ENCODE results near the gene PHACTR1. TPM values are rescaled to one million over a fixed set of nuclear protein-coding genes. Genes with fewer than 3 reads are reported as not detected.
"Not testable (repeated sequence)": the region's sequence is repeated elsewhere in the genome, so short reads cannot be mapped to it uniquely, and the experiment has no call there.

Gene PHACTR1
- total RNA-seq, 1 donor from 2014 or later = 3.9 TPM

- no peak for DNase-seq (ENCODE audit: low read depth)
Observed at GRCh38 chr6:13103169-13103568, 386.6 kb downstream of the PHACTR1 start.

- DNase-seq (ENCODE audit: low read depth) = no peak
Observed at GRCh38 chr6:13105139-13105538, 388.6 kb downstream of the PHACTR1 start.

DNA sequence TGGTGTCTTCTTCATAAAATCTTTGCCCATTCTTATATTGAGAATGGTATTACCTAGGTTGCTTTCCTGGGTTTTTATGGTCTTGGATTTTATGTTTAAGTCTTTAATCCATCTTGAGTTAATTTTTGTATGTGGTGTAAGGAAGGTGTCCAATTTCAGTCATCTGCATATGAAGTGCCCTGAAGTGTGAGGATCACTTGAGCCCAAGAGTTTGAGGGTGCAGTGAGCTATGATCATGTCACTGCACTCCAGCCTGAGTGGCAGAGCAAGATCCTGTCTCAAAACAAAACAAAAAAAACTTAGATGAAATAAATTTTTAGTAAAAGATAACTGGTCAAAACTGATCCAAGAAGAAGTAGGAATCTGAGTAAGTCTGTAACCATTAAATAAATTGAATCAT lies 396.4 kb downstream of the PHACTR1 start:
- DNase-seq (ENCODE audit: low read depth) = no peak

DNA sequence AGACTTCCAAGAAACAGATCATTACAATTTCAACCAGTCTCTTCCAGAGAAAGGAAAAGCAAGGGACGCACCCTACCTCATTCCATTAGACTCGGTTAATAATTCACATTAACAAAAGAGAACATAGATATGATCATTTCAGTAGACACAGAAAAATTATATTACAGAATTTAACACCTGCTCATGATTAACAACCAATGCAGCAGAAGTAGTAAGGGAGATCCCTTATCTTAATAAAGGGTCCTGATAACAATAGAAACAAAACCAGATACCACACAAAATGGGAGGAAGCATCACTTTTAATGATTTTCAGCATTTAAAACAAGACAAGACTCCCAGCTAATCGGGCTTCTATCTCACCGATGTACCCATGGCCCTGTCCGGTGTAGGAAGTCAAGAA lies 396.8 kb downstream of the PHACTR1 start:
- DNase-seq (ENCODE audit: low read depth) = no peak

DNA sequence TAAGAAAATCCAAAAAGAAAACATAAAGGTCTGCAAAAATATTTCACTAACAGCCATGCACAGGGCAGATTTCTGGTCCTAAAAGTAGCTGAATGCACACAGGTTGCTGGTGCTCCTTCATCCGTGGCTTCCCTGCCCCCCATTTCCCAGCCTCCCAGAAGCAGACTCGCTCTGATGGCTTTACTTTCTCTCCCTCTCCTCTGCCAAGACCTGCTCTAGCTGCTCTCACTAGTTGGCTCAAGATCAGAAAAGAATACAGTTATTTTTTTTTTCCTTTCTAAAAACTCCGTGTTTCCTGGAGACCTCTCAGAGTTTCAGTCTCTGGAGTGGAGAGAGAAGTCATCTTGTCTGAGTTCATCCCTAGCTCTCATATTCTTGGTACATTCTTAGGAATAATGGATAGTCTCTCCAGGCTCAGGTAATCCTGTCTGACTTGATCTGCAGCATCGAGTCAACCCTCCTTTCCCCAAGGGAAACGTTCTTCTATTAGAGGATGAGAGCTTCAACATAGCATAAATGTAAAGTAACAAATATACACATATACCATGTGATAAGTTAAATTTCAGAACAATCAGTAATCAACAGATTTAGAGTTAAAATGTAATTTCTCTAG lies 397.5 kb downstream of the PHACTR1 start:
- peak; percentile 71 for DNase-seq (ENCODE audit: low read depth)

- DNase-seq (ENCODE audit: low read depth) = no peak
Observed at GRCh38 chr6:13116155-13116554, 399.6 kb downstream of the PHACTR1 start.

DNA sequence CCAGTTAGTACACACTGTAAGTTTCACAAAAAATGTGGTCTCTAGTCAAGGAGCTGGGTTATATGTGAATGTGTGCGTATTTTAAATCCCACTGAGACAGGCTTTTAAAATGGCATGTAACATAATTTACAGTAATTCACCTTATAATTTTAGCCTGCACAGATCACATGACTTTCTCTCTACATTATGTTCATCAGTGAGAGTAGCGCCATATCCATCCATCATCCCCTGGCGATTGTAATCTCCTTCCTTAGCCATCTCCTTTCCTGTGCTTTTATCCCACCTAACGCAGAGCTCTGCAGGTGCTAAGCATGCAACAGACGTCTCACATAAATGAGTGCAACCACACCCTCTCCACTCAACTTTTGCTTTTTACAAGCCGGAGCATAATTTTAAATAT lies 401.0 kb downstream of the PHACTR1 start:
- DNase-seq (ENCODE audit: low read depth) = no peak

DNA sequence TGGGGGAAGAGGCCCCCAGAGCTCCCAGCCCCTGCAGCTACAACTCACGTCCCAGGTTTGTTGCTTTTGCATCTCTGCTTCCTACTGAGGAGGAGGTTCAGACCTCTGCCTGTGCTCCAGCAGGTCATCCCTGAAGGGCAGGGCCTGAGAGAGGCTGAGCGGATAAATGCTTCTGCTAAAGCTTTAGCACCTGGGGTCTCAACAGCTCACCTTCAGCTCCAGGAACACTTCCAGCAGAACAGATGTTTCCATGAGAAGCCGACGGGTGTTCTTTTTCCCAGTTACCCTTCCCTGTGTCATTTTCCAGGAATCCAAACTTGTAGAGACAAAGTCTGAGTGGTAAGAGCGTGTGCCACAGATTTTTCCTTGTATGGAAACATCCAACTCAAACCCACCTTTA lies 403.0 kb downstream of the PHACTR1 start:
- DNase-seq (ENCODE audit: low read depth) = no peak

DNA sequence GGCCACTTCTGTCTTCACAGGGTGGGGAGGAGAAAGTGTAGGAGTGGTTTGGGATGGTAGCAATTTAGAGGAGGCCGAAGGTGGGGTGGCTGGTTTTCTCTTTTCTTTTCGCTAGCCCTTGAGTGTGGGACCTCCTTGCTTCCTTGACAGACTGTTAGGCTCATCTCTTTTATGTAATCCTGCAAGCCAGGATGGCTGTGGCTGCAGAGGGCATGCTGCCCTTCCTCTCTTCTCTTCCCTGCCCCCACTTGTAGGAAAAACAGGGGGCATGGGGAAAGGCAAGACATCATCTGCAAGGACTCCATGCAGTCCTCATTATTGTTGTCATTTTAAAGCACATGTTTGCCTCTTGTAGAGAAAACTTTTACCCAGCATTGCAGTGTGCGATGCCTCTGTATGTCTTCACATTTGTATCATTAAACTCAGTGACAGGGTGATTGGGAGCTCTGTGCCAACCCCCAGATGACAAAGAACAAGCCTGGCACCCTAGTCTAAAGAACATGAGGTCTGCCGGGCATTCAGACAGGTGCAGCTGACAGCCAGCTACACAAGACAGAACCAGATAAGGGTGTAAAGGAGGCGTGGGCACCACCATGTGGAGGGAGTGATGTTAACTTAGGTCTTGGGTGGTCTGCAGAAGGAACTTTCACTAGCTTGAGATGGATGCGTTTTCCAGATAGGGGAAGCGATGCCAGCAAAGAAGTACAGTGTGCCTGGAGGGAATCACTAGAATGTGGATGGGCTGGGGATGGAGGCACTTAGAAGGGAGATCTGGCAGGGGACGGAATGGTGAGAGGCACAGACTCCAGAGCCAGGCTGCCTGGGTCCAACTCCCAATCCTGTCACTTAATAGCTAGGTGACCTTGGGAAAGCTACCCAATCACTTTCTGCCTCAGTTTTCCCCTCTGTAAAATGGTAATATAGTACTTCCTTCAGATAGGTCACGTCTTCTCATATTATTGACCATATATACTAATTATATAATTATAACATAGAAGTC lies 404.2 kb downstream of the PHACTR1 start:
- DNase-seq (ENCODE audit: low read depth) = no peak

DNA sequence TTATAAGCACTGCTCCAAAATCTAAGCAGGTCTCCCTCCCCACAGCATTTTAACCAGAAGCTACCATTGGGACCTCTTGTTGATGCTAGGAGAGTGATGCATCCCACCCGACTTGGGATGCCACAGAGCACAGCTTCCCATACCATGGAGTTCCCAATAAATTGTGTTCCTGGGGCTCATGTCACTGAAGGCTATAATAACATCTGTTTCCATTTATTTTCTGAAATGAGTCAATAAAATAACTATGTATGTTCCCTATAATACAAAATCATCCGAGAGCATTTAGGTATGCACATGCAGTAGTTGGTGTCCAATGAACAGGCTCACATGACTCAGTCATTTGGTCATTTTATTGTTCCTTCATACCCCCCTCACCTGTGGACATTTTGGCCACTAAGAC lies 407.6 kb downstream of the PHACTR1 start:
- no peak for DNase-seq (ENCODE audit: low read depth)

DNA sequence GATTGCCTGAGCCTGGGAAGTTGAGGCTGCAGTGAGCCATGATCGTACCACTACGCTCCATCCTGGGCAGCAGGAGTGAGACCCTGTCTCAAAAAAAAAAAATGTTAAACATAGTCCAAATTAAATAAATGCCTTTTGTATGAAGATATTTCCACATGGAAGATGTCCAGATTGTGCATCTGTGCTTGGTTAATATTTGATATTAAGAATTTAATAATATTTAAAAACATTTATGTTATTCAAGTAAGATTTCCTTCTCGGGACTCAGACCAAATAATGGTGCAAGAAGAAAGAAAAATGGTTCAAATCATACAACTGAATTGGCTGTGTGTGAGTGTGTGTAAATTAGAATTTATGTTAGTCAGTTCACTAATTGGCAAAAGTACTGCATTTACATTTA lies 409.3 kb downstream of the PHACTR1 start:
- DNase-seq (ENCODE audit: low read depth) = no peak

DNA sequence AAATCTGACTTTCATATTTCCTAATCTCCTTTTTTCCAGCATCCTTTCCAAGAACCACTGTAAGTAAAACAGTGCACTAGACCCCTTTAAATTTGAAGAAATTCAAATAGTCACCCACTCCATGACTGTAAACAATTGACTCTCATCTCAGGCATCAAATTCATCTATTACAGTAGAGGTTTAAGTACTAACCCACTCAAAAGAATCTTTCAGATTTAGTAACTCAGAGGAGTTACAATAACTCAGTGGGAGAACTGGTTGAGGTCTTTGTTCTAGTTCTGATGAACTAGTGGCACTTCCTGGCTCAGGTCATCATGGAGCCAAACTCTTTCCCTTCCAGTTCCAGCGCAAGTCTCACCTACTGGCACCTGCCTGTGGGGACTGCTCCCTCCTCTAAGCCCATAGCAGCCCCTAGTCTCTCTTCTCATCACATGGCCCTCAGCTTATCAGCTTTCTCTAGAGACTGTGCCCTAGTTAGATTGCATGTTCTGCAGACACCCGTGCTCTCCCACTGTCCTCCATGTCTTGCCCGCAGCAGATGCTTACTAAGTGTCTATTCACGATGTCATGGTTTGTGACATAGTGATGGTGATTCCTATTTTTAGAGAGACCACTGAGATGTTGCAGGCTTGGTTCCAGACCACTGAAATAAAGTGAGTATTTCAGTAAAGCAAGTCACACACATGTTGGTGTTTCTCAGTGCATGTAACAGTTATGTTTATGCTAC lies 415.5 kb downstream of the PHACTR1 start:
- DNase-seq (ENCODE audit: low read depth) = no peak

GRCh38 chr6:13133894-13134293 lies 417.3 kb downstream of the PHACTR1 start:
- DNase-seq (ENCODE audit: low read depth) = not testable (repeated sequence)

DNA sequence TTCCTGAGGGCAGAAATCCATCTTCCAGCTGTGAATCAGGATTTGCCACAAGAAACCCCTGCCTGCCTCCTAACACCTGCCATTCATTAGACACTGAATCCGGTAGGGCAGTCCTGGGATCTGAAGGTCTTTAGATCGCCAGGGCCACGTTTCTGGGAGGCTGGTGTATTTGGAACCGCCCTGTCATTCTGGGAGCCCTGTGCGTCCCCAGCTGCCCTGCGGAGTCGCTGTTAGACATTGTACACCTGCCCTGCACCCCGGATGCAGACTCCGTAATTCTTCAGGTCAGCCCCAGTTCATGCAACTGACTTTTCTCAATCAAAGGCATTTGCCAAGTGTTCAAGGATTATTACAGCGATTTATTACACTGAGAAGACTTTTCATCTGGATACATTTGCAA lies 418.6 kb downstream of the PHACTR1 start:
- no peak for DNase-seq (ENCODE audit: low read depth)

- DNase-seq (ENCODE audit: low read depth) = no peak
Observed at GRCh38 chr6:13139119-13139518, 422.6 kb downstream of the PHACTR1 start.

DNA sequence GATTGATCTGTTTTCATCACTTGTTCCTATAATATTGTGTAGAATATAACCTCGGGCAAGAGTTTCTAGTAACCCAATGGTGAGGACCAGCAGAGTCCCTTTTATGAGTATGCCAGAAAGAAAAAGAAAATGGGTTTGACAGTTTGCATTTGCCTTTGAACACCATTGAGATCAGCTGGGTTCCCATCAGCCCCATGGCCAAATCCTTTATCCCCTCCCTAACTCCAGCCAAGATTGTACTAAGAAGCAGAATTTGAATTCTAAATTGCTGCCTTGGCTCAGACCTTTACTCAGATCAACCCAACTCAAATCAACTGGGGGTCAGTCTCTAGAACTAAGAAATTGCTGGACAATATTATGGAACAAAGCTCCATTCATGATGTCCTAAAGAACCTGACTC lies 424.4 kb downstream of the PHACTR1 start:
- DNase-seq (ENCODE audit: low read depth) = no peak

- no peak for DNase-seq (ENCODE audit: low read depth)
Observed at GRCh38 chr6:13141387-13141786, 424.8 kb downstream of the PHACTR1 start.

DNA sequence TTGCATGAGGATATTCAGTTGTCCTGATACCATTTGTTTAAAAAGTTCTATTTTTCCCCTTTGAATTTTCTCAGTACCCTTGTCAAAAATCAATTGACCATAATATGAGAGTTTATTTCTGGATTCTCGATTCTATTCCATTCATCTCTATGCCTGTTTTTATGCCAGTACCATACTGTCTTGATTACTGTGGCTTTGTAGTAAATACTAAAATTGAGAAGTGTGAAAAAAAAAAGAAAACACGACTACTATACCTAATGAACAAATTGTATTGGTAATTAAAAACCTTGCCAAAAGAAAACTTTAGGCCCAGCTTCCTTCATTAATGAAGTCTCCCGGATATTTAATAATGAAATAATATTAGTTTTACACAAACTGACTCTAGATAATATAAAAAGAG lies 426.0 kb downstream of the PHACTR1 start:
- DNase-seq (ENCODE audit: low read depth) = no peak

- DNase-seq (ENCODE audit: low read depth) = no peak
Observed at GRCh38 chr6:13146442-13146841, 429.9 kb downstream of the PHACTR1 start.

GRCh38 chr6:13147376-13147775 lies 430.8 kb downstream of the PHACTR1 start:
- DNase-seq (ENCODE audit: low read depth) = peak; percentile 64

GRCh38 chr6:13147782-13148181 lies 431.2 kb downstream of the PHACTR1 start:
- DNase-seq (ENCODE audit: low read depth) = no peak

DNA sequence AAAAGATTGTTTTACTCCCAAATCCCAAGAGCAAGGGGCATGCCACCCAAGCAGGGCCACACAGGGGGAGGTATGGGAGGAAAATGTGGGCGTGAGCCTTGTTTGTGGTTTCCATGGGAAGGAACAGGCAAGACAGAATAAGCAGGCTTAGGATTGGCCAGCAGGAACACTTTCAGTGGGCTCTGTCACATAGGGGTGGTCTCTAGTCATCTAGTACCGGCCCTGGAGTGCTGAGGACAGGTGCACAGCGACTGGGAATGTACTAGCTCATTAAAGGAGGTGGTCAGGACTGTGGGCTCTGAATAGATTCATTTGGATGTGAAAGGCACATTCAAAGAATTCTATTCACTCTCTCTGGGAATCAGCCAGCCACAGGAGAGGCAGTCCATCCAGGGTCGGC lies 436.2 kb downstream of the PHACTR1 start:
- DNase-seq (ENCODE audit: low read depth) = no peak

DNA sequence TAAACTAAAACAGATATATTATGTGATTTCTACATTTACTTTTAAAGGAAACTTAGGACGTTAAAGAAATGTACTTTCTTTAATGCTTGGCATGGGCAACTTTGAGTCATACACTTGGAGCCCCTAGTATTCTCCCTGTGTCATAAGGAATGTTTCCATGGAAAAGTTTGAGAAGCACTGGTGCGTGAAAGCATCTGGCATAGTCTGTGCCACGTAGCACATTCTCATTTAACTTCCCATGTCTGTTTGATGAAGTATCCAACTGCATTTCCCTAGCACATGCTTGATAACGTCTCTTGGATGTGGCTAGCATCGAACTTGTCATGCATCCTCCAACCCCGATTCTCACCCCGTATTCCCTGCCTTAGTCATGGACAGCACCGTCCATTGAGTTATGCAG lies 439.8 kb downstream of the PHACTR1 start:
- peak; percentile 77 for DNase-seq (ENCODE audit: low read depth)
